Thoracic aorta (tissue), 2 donors: ENCODE data around the gene RPP14. TPM values are rescaled to one million over a fixed set of nuclear protein-coding genes. Genes with fewer than 3 reads are reported as not detected.

Experiments
- ATAC-seq: fragments of 150-250 bp; one replicate; pipeline ENCODE4 v1.8.0; 2017; ENCODE audit warnings: low read depth; ENCODE audit not compliant: insufficient number of reproducible peaks, low FRiP score
- DNase-seq: peaks from one replicate; pipeline ENCODE4 v3.0.0-alpha.2; 2020; ENCODE audit warnings: low spot score
- H3K27ac ChIP-seq, 2 donors: fragments of 200-600 bp; sonication (generic); 1 replicate in 1 of 2; 2 replicates in 1 of 2; pipeline ENCODE4 v1.5.1; 2016; ENCODE audit warnings: mild to moderate bottlenecking in 2 of 2, moderate library complexity in 2 of 2
- H3K27me3 ChIP-seq: fragments of 200-600 bp; sonication (generic); replicated peaks from 2 replicates; pipeline ENCODE4 v1.6.0; 2016; ENCODE audit warnings: mild to moderate bottlenecking; ENCODE audit not compliant: insufficient read depth
- H3K36me3 ChIP-seq: fragments of 200-600 bp; sonication (generic); one replicate; pipeline ENCODE4 v1.5.1; 2016
- H3K4me1 ChIP-seq, 2 donors: fragments of 200-600 bp; sonication (generic); 1 replicate in 1 of 2; 2 replicates in 1 of 2; pipeline versions ENCODE4 v1.5.1 to v1.6.0; 2016; ENCODE audit warnings: low read depth in 2 of 2, mild to moderate bottlenecking in 1 of 2; ENCODE audit not compliant: control insufficient read depth in 1 of 2
- H3K4me3 ChIP-seq: fragments of 200-600 bp; sonication (generic); 2 replicates; pipeline ENCODE4 v1.5.1; 2016; ENCODE audit warnings: mild to moderate bottlenecking
- H3K9me3 ChIP-seq: fragments of 200-600 bp; sonication (generic); 2 replicates; pipeline ENCODE4 v1.5.1; 2016
- total RNA-seq, 2 donors: library from RNA; depleted of rRNA; stranded (reverse); fragments of >200 nt; gene quantifications; one replicate each; pipeline versions ENCODE4 v1.1.0 to v1.2.3, GENCODE V29; 2016
- TF ChIP-seq, protein P1 (sequence below): fragments of 200-600 bp; sonication (generic); IDR thresholded peaks from one replicate; pipeline ENCODE4 v1.5.1; 2019; ENCODE audit warnings: antibody characterized with exemption

Gene RPP14
- total RNA-seq: 10 to 100 TPM in 1 of 2 donors, 1 to 10 TPM in 1; 5.0 to 10.1 TPM

DNA sequence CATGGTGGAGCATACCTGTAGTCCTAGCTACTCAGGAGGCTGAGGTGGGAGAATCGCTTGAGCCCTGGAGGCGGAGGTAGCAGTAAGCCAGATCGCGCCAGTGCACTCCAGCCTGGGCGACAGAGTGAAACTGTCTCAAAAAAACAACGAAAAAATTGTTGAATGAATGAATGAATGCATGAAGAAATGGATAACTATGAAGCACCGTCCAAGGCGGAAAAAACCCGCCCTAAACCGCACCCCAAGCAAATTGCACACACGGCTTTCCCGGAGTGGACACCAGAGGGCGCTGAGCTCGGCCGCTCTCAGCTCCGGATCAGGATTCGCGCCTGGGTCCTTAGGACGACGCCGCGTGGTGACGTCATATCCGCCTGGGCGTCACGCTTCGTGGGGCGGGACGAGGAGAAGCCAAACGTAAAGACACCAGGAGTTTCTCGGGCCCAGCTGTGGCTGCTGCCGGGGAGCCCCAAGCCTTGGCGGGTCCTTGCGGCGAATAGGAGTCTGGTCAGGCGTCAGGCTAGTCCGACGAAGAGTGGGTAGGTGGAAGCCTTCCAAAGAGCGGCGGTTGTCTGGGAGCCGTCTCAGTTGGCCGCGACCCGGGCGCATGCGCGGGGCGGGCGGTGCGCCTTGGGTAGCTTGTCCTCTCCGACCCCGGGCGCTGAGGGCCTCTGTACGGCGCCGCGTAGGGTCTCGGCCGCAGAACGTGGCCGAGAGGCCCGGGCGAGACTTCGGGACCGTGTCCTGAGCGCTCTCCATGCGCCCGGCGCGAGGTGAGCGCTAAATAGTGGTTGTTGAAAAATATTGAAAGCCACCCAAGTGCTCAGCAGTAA lies at the start of gene RPP14, which contains the start of gene HTD2:
Gene RPP14 (plus strand): TSS at position 364 of the 830 bp plus-strand sequence. CDS start 4,085 bp downstream, outside the sequence.
Gene HTD2 (plus strand): TSS at position 639 of the 830 bp plus-strand sequence. CDS start 11,094 bp downstream, outside the sequence.
- Histone ChIP-seq H3K4me1 (peaks cover 22 to 24% of the 10 kb centered on the region in 2 donors), H3K9me3 (no peaks in the 10 kb centered on the region), H3K27ac (peak within 1 kb of the TSS; percentile 90 to 98), H3K4me3 (peak within 1 kb of the TSS; percentile 95), H3K36me3 (peaks cover 5% of the 10 kb centered on the region), H3K27me3 (no peaks in the 10 kb centered on the region)
- DNase-seq (peak; percentile 91), ATAC-seq (peak; percentile 93)
- TF ChIP-seq, protein P1, sequence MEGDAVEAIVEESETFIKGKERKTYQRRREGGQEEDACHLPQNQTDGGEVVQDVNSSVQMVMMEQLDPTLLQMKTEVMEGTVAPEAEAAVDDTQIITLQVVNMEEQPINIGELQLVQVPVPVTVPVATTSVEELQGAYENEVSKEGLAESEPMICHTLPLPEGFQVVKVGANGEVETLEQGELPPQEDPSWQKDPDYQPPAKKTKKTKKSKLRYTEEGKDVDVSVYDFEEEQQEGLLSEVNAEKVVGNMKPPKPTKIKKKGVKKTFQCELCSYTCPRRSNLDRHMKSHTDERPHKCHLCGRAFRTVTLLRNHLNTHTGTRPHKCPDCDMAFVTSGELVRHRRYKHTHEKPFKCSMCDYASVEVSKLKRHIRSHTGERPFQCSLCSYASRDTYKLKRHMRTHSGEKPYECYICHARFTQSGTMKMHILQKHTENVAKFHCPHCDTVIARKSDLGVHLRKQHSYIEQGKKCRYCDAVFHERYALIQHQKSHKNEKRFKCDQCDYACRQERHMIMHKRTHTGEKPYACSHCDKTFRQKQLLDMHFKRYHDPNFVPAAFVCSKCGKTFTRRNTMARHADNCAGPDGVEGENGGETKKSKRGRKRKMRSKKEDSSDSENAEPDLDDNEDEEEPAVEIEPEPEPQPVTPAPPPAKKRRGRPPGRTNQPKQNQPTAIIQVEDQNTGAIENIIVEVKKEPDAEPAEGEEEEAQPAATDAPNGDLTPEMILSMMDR: peak; percentile 94

DNA sequence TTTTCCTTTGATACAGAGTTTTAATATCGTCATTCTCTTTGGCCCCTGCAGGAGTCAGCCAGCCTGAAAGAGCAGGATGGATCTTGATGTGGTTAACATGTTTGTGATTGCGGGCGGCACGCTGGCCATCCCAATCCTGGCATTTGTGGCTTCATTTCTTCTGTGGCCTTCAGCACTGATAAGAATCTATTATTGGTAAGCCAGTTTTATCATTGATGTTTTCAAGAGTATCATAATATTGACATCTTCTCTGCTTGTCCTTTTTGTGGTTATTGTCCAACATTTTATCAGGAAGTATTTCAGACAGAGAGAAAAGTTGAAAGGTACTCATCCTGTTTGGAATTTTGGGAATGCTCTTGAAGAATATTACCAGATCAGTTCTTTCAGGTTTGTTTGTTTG lies 49.5 kb upstream of the RPP14 start:
- H3K27ac ChIP-seq: no peak overlapping the region
- H3K9me3 ChIP-seq: no peaks in the 10 kb centered on the region
- H3K27me3 ChIP-seq: no peaks in the 10 kb centered on the region
- no peak for ATAC-seq
- no peaks in the 10 kb centered on the region for H3K4me1 ChIP-seq
- TF ChIP-seq, protein P1: no peak
- no peaks in the 10 kb centered on the region for H3K36me3 ChIP-seq
- H3K4me3 ChIP-seq: no peak overlapping the region
- DNase-seq: no peak

DNA sequence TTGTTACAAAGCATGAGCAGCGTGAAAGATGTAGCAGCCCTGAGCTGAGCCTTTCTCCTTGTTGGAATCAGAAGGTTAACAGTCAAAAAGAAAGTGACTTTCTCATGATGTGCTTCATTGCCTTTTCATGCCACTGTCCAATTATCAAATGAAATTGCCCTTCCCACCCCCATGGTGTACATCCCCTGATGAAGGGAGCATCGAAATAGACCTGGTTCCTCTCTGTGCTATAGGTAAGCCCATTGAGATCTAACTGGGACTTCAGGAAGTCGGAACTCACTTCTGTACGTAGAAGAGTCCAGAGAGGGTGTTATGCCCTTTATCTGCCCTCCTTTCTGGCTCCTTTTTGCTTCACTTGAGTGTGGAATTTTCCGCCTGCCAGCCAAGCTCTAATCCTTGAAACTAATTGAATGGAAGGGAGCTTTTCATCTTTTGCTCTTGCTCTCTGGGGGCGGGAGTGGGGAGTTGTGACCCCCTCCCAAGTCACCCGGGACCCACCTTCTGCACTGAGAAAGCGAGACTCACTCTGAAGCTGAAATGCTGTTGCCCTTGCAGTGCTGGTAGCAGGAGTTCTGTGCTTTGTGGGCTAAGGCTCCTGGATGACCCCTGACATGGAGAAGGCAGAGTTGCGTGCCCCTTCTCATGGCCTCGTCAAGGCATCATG lies 47.5 kb upstream of the RPP14 start:
- Histone ChIP-seq H3K4me3 (no peak overlapping the region), H3K36me3 (no peaks in the 10 kb centered on the region), H3K27ac (no peak overlapping the region), H3K27me3 (no peaks in the 10 kb centered on the region), H3K9me3 (no peaks in the 10 kb centered on the region), H3K4me1 (no peaks in the 10 kb centered on the region)
- DNase-seq (no peak), ATAC-seq (no peak)
- TF ChIP-seq, protein P1: no peak

DNA sequence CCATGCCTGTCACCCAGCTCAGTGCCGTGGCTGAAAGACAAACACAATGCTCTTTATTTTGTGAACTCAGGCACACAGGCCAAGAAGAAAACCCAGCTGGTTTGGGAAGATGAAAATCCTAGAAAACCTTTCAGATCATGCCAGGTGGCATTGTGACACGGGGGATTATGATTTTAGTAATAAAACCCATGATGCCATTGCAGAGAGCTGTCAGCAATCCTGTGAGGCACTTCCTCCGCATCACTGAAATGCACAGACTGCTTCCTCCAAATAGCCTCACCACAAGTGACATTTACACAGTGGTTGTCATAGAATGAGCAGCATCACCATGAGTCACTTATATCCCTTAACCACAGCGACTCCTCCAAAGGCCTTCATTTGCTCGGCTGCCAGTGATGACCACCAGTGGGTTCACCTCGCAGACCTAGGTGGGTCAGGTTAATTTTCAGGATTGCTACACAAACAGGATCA lies 45.7 kb upstream of the RPP14 start:
- no peak for DNase-seq
- ATAC-seq: no peak
- Histone ChIP-seq H3K4me1 (no peaks in the 10 kb centered on the region), H3K9me3 (no peaks in the 10 kb centered on the region), H3K4me3 (no peak overlapping the region), H3K27ac (no peak overlapping the region), H3K27me3 (no peaks in the 10 kb centered on the region), H3K36me3 (no peaks in the 10 kb centered on the region)
- TF ChIP-seq, protein P1: no peak

DNA sequence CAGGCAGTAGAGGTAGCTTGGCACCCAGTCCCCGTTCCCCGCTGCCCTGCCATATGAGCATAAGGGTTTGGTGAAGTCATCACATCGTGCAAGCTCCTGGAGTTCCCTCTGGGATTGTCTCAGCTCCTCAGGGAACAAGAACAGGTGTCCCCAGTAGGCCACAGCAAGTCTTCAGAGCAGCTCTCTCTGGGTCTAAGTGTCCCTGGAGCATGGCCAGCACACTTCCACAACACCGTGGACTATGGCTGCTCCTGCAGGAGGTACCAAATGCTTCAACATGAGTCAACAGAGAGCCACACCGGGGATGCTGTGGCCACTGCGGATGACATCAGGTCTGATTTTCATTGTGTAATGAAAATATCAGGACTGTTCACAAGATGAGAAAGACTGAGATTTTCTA lies 45.3 kb upstream of the RPP14 start:
- no peak overlapping the region for H3K4me3 ChIP-seq
- H3K9me3 ChIP-seq: no peaks in the 10 kb centered on the region
- no peak overlapping the region for H3K27ac ChIP-seq
- no peaks in the 10 kb centered on the region for H3K36me3 ChIP-seq
- H3K27me3 ChIP-seq: no peaks in the 10 kb centered on the region
- DNase-seq: no peak
- H3K4me1 ChIP-seq: no peaks in the 10 kb centered on the region
- no peak for ATAC-seq
- TF ChIP-seq, protein P1: no peak
